ENCODE data around the gene PRKAG3. TPM values are rescaled to one million over a fixed set of nuclear protein-coding genes. Genes with fewer than 3 reads are reported as not detected.
A peak's percentile ranks its signal among the peaks of the same experiment; 100 is the strongest.

Gene PRKAG3
- polyA plus RNA-seq (2013, experiment 1 of 2): not detected
- polyA plus RNA-seq (2013, experiment 2 of 2): not detected

DNA sequence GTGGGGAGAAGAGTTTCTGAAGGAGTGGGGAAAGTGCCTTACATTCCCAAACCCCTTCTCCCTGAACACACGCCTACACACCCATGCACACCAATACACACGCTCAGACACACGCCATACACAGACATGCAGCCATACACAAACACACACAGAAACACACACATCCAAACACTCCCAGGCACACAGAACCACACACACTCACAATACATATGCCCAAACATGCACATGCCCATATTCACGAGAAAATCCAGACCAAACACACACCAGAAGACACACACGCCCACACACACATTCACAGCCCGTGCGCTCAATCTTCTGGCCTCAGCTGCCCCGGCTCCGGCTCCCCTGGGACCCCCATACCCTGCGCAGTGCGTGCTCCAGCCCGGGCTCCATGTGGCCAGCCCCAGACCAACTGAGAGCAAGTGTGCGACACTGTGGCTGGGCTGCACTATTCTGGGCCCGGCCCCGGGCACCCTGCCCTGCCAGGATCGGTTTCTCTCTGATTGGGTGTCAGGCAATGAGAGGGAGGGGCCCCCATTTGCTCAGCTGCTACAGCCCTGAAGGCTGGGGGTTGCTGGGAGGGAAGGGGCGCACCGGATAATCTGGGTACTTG, at the start of gene PRKAG3:
TSS of gene PRKAG3 (minus strand) at position 426 of the 613 bp plus-strand sequence.
- Histone ChIP-seq H3K4me2 (ENCODE audit: low read length) (no peak within 1 kb of the TSS), H4K5ac (ENCODE audit: low read length) (no peak within 1 kb of the TSS), H3K27ac (ENCODE audit: low read depth, low read length) (no peak within 1 kb of the TSS)

DNA sequence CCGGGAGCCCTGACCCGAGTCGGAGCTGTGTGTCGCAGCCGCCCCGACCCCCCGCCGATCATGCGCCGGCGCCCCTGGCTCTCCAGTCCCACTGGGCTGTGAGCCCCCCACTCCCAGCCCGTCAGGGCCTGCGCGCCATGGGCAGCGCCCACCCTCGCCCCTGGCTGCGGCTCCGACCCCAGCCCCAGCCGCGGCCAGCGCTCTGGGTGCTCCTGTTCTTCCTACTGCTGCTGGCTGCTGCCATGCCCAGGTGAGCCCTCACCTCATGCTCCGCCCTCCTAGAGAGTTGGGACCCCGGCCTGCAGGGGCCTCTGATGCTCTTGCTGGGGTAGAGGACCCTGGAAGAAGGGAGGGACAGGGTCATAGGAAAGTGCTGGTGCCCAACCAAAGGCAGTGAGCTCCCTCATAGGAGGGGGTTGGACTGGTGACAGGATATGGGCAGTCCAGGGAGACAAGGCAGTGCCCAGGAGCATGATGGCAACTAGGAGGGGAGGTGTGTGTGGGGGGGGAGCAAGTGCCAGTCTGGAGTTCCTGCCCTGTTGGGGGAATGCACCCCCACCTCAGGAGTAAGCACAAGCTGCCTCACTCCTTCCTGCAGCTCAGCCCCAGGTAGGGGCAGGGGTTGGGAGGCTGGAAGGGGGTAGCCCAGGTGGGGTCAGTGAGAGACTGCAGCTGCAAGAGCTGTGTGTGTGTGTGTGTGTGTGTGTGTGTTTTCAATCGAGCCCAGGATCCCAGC, 49.4 kb upstream of the PRKAG3 start:
- no peaks in the 10 kb centered on the region for H3K79me2 ChIP-seq (ENCODE audit: control insufficient read depth, insufficient read depth, low read length)
- H3K4me1 ChIP-seq (ENCODE audit: control insufficient read depth, low read depth, low read length): no peaks in the 10 kb centered on the region
- H2BK15ac ChIP-seq (replicated peaks; ENCODE audit: low read depth): no peak overlapping the region
- no peak overlapping the region for H3K27ac ChIP-seq (ENCODE audit: low read depth, low read length)
- H3K9ac ChIP-seq (ENCODE audit: low read length): no peak overlapping the region
- H3K56ac ChIP-seq (ENCODE audit: low read length): no peak overlapping the region
- no peak overlapping the region for H2AK5ac ChIP-seq (ENCODE audit: low read length)
- DNase-seq: no peak
- no peak overlapping the region for H3K4me2 ChIP-seq (ENCODE audit: low read length)
- H3K27me3 ChIP-seq (ENCODE audit: insufficient read depth, low read length, poor library complexity): peaks cover 76% of the 10 kb centered on the region
- no peak overlapping the region for H2BK120ac ChIP-seq (ENCODE audit: low read depth, low read length)
- WGBS (ENCODE audit: extremely low coverage, insufficient coverage, low lambda C conversion rate): no CpG with 5 or more reads among the region's 24 CpGs
- no peak overlapping the region for H4K8ac ChIP-seq (ENCODE audit: low read depth, low read length)
- H3K4me3 ChIP-seq (ENCODE audit: low read length): no peak overlapping the region
- no peak overlapping the region for H3K23ac ChIP-seq (ENCODE audit: low read length)
- no peak overlapping the region for H3K18ac ChIP-seq (ENCODE audit: low read length)
- no peaks in the 10 kb centered on the region for H3K79me1 ChIP-seq (ENCODE audit: low read length)
- H4K5ac ChIP-seq (ENCODE audit: low read length): no peak overlapping the region
- no peaks in the 10 kb centered on the region for H3K36me3 ChIP-seq (ENCODE audit: control insufficient read depth, insufficient read depth, low read length)
- H3K4ac ChIP-seq (ENCODE audit: low read depth, low read length): no peak overlapping the region
- H2BK5ac ChIP-seq (ENCODE audit: low read length): no peak overlapping the region

More for the DNA sequence above, at the start of gene PRKAG3:
- Histone ChIP-seq H3K36me3 (ENCODE audit: control insufficient read depth, insufficient read depth, low read length) (no peaks in the 10 kb centered on the region), H2AK5ac (ENCODE audit: low read length) (no peak within 1 kb of the TSS), H3K4me1 (ENCODE audit: control insufficient read depth, low read depth, low read length) (no peaks in the 10 kb centered on the region), H3K4ac (ENCODE audit: low read depth, low read length) (no peak within 1 kb of the TSS), H3K79me1 (ENCODE audit: low read length) (no peaks in the 10 kb centered on the region), H3K27me3 (ENCODE audit: insufficient read depth, low read length, poor library complexity) (no peaks in the 10 kb centered on the region), H2BK5ac (ENCODE audit: low read length) (no peak within 1 kb of the TSS), H3K23ac (ENCODE audit: low read length) (no peak within 1 kb of the TSS), H4K8ac (ENCODE audit: low read depth, low read length) (no peak within 1 kb of the TSS), H3K4me3 (ENCODE audit: low read length) (no peak within 1 kb of the TSS), H2BK120ac (ENCODE audit: low read depth, low read length) (no peak within 1 kb of the TSS), H3K79me2 (ENCODE audit: control insufficient read depth, insufficient read depth, low read length) (no peaks in the 10 kb centered on the region), H3K56ac (ENCODE audit: low read length) (no peak within 1 kb of the TSS), H3K9ac (ENCODE audit: low read length) (no peak within 1 kb of the TSS), H3K18ac (ENCODE audit: low read length) (no peak within 1 kb of the TSS), H2BK15ac (replicated peaks; ENCODE audit: low read depth) (no peak within 1 kb of the TSS)
- WGBS (ENCODE audit: extremely low coverage, insufficient coverage, low lambda C conversion rate): no CpG with 5 or more reads among the region's 18 CpGs
- no peak for DNase-seq

DNA sequence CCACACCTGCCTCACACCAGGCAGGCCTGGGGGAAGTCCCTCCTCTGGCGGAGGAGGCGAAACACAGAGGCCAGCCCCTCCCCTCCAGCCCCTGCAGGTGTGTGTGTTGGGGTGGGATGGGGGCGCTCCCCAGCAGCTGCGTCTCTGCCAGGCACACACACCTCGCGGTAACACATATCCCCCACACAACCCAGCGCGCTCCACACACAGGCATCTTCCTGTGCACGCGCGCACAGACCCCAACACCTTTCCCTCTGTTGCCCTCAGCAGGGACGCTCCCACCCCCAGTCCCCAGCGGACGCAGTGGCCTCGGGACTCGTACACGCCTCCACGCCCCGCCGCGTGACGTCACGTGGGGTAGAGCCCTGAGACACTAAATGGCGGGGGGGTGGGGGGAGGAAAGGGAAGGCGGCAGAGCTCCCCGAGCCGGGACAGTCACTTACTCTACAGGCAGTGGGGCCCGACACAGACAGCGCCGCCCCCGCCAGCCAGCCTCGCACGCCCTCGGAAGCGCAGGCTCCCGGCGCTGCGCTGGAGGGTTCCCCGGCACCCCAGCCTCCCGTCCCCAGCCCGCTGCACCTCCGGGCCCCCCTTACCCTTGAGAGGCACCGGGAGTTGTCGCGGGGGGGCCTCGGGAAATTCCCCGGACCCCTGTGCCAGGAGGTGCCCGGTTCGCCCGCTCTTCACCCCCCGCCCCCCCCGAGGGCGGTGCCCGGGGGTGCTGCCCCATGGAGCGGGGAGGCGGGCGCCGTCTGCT, 48.7 kb upstream of the PRKAG3 start, which contains the start of gene WNT10A:
TSS of gene WNT10A (plus strand) at position 751 of the 757 bp plus-strand sequence. CDS start 144 bp downstream, outside the sequence.
- DNase-seq: no peak
- Histone ChIP-seq H3K27ac (ENCODE audit: low read depth, low read length) (no peak within 1 kb of the TSS), H2BK5ac (ENCODE audit: low read length) (no peak within 1 kb of the TSS), H3K4me1 (ENCODE audit: control insufficient read depth, low read depth, low read length) (no peaks in the 10 kb centered on the region), H3K79me2 (ENCODE audit: control insufficient read depth, insufficient read depth, low read length) (no peaks in the 10 kb centered on the region), H3K18ac (ENCODE audit: low read length) (no peak within 1 kb of the TSS), H3K4ac (ENCODE audit: low read depth, low read length) (no peak within 1 kb of the TSS), H3K23ac (ENCODE audit: low read length) (no peak within 1 kb of the TSS), H3K9ac (ENCODE audit: low read length) (no peak within 1 kb of the TSS), H3K4me3 (ENCODE audit: low read length) (no peak within 1 kb of the TSS), H3K79me1 (ENCODE audit: low read length) (no peaks in the 10 kb centered on the region), H2BK120ac (ENCODE audit: low read depth, low read length) (no peak within 1 kb of the TSS), H3K27me3 (ENCODE audit: insufficient read depth, low read length, poor library complexity) (peaks cover 75% of the 10 kb centered on the region), H2BK15ac (replicated peaks; ENCODE audit: low read depth) (no peak within 1 kb of the TSS), H4K5ac (ENCODE audit: low read length) (no peak within 1 kb of the TSS), H3K4me2 (ENCODE audit: low read length) (peak within 1 kb of the TSS; percentile 15), H3K56ac (ENCODE audit: low read length) (peak within 1 kb of the TSS; percentile 25), H4K8ac (ENCODE audit: low read depth, low read length) (no peak within 1 kb of the TSS), H2AK5ac (ENCODE audit: low read length) (no peak within 1 kb of the TSS), H3K36me3 (ENCODE audit: control insufficient read depth, insufficient read depth, low read length) (no peaks in the 10 kb centered on the region)
- no CpG with 5 or more reads among the region's 58 CpGs for WGBS (ENCODE audit: extremely low coverage, insufficient coverage, low lambda C conversion rate)

DNA sequence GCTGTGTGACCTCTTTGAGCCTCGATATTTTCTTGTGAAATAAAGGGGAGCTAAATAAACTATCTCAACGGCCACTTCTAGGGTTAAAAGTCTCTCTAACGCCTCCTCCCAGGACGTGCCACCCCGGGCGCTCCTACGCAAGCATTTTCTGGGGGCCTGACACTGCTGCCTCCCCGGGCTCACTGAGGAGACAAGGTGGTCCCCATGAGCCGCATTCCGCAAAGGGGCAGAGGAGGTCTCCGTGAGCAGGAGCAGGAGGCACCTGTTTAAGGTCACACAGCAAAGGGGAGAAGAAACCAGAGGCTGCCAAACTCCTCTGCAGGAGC, 48.1 kb upstream of the PRKAG3 start:
- H3K4me2 ChIP-seq (ENCODE audit: low read length): no peak overlapping the region
- no peak overlapping the region for H3K4ac ChIP-seq (ENCODE audit: low read depth, low read length)
- H2AK5ac ChIP-seq (ENCODE audit: low read length): no peak overlapping the region
- no peak overlapping the region for H3K18ac ChIP-seq (ENCODE audit: low read length)
- no peak overlapping the region for H3K9ac ChIP-seq (ENCODE audit: low read length)
- no peak overlapping the region for H2BK15ac ChIP-seq (replicated peaks; ENCODE audit: low read depth)
- H3K27me3 ChIP-seq (ENCODE audit: insufficient read depth, low read length, poor library complexity): peaks cover 72% of the 10 kb centered on the region
- H3K23ac ChIP-seq (ENCODE audit: low read length): no peak overlapping the region
- no peak overlapping the region for H3K27ac ChIP-seq (ENCODE audit: low read depth, low read length)
- no peaks in the 10 kb centered on the region for H3K4me1 ChIP-seq (ENCODE audit: control insufficient read depth, low read depth, low read length)
- no peak overlapping the region for H2BK5ac ChIP-seq (ENCODE audit: low read length)
- no peak overlapping the region for H3K4me3 ChIP-seq (ENCODE audit: low read length)
- H3K79me1 ChIP-seq (ENCODE audit: low read length): no peaks in the 10 kb centered on the region
- no peaks in the 10 kb centered on the region for H3K36me3 ChIP-seq (ENCODE audit: control insufficient read depth, insufficient read depth, low read length)
- no peak overlapping the region for H3K56ac ChIP-seq (ENCODE audit: low read length)
- no peak overlapping the region for H4K5ac ChIP-seq (ENCODE audit: low read length)
- DNase-seq: no peak
- no CpG with 5 or more reads among the region's 11 CpGs for WGBS (ENCODE audit: extremely low coverage, insufficient coverage, low lambda C conversion rate)
- H2BK120ac ChIP-seq (ENCODE audit: low read depth, low read length): no peak overlapping the region
- no peaks in the 10 kb centered on the region for H3K79me2 ChIP-seq (ENCODE audit: control insufficient read depth, insufficient read depth, low read length)
- no peak overlapping the region for H4K8ac ChIP-seq (ENCODE audit: low read depth, low read length)

DNA sequence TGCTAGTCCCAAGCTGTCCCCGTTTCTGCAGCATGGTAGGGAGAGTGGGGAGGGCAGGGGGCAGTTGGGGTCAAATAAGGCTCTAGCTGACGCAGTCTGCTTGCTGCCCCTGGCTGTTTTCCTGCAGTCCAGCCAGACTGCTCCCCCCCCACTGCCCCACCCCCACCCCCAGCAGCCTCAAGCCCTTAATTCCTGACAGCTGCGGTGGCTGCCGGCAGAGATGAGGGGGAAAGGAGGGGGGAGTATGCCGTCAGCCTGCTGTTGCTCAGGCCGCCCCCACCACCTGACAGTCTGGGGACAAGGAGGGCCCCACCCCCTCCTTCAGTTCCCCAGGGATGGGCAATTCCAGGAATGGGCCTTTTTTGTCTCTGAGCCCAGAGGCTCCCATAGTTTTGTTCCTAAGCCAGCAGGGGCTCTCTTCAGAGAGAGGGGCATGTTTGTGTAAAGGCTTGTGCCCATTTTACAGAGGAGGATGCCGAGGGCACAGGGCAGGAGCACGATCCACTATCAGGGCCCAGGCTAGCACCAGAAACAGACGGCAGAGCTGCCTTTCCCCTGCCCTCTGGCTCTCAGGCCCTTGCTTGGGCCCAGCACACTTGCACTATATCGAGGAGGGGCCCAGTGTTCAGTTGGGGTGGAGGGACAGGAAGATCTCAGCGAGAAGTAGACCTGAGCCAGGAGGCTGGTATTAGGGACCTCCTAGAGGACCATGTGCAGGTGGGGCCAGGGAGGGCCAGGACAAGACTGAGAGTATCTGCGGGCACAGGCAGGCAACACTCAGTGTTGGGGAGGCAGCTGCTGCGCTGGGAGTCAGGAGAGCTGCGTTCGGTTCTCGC, 47.5 kb upstream of the PRKAG3 start:
- Histone ChIP-seq H2AK5ac (ENCODE audit: low read length) (no peak overlapping the region), H2BK5ac (ENCODE audit: low read length) (no peak overlapping the region), H3K4me2 (ENCODE audit: low read length) (no peak overlapping the region), H3K79me1 (ENCODE audit: low read length) (no peaks in the 10 kb centered on the region), H3K9ac (ENCODE audit: low read length) (no peak overlapping the region), H4K5ac (ENCODE audit: low read length) (no peak overlapping the region), H3K4me3 (ENCODE audit: low read length) (no peak overlapping the region), H3K79me2 (ENCODE audit: control insufficient read depth, insufficient read depth, low read length) (no peaks in the 10 kb centered on the region), H2BK120ac (ENCODE audit: low read depth, low read length) (no peak overlapping the region), H4K8ac (ENCODE audit: low read depth, low read length) (no peak overlapping the region), H3K18ac (ENCODE audit: low read length) (no peak overlapping the region), H3K56ac (ENCODE audit: low read length) (no peak overlapping the region), H3K27ac (ENCODE audit: low read depth, low read length) (no peak overlapping the region), H2BK15ac (replicated peaks; ENCODE audit: low read depth) (no peak overlapping the region), H3K4ac (ENCODE audit: low read depth, low read length) (no peak overlapping the region), H3K27me3 (ENCODE audit: insufficient read depth, low read length, poor library complexity) (peaks cover 72% of the 10 kb centered on the region), H3K23ac (ENCODE audit: low read length) (no peak overlapping the region), H3K4me1 (ENCODE audit: control insufficient read depth, low read depth, low read length) (no peaks in the 10 kb centered on the region), H3K36me3 (ENCODE audit: control insufficient read depth, insufficient read depth, low read length) (no peaks in the 10 kb centered on the region)
- WGBS (ENCODE audit: extremely low coverage, insufficient coverage, low lambda C conversion rate): no CpG with 5 or more reads among the region's 16 CpGs
- no peak for DNase-seq

Data from mesendoderm (in vitro differentiated cells).